D721Med (cell line): ENCODE data around the gene PPP1R1A.

ENCODE experiments used
- DNase-seq: peaks from one replicate; pipeline ENCODE4 v3.0.0; 2011; ENCODE audit warnings: low spot score; ENCODE audit not compliant: insufficient read length
- FAIRE-seq: peaks from 2 replicates; lab custom pipeline; 2011; peaks lifted over from hg19 to GRCh38; lab: Jason Lieb, UNC
- TF ChIP-seq, protein P1 (sequence below): IDR thresholded peaks from 2 replicates; pipeline ENCODE4 v1.5.1; 2012; ENCODE audit warnings: mild to moderate bottlenecking, control low read depth; ENCODE audit not compliant: insufficient read depth; ENCODE audit errors: missing control alignments

The PPP1R1A gene

GRCh38 chr12:54612225-54612750, 23.8 kb upstream of the PPP1R1A start:
- DNase-seq (no peak), FAIRE-seq (no peak)
- TF ChIP-seq, protein P1, sequence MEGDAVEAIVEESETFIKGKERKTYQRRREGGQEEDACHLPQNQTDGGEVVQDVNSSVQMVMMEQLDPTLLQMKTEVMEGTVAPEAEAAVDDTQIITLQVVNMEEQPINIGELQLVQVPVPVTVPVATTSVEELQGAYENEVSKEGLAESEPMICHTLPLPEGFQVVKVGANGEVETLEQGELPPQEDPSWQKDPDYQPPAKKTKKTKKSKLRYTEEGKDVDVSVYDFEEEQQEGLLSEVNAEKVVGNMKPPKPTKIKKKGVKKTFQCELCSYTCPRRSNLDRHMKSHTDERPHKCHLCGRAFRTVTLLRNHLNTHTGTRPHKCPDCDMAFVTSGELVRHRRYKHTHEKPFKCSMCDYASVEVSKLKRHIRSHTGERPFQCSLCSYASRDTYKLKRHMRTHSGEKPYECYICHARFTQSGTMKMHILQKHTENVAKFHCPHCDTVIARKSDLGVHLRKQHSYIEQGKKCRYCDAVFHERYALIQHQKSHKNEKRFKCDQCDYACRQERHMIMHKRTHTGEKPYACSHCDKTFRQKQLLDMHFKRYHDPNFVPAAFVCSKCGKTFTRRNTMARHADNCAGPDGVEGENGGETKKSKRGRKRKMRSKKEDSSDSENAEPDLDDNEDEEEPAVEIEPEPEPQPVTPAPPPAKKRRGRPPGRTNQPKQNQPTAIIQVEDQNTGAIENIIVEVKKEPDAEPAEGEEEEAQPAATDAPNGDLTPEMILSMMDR, result no peak

GRCh38 chr12:54611715-54612149, 23.3 kb upstream of the PPP1R1A start:
- no peak for DNase-seq
- FAIRE-seq, result no peak
- TF ChIP-seq, protein P1, result no peak

GRCh38 chr12:54608769-54609168, 20.3 kb upstream of the PPP1R1A start:
- TF ChIP-seq, protein P1, result no peak
- no peak for FAIRE-seq
- no peak for DNase-seq

GRCh38 chr12:54608156-54608555, 19.7 kb upstream of the PPP1R1A start:
- FAIRE-seq (no peak), DNase-seq (no peak)
- TF ChIP-seq, protein P1, result no peak

DNA sequence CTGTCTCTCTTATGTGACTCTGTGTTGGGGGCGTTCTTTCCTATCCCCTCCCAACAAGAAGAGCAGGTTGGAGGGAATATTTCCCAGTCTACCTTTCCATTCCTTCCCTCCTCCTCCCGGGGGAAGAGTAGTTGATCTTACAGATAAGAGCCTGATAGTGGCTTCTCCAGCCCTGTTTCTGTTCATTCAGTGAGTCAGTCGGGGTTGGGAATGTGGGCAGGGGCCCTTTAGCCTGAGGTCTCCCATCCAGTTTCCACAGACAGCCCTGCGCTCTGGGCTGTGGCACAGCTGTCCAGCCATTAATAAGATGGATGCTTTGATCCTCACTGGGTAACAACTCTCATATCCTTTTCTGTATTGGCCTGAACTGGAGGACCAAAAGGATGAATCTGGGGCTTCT, 18.1 kb upstream of the PPP1R1A start:
- FAIRE-seq (no peak), DNase-seq (no peak)
- TF ChIP-seq, protein P1, result no peak

DNA sequence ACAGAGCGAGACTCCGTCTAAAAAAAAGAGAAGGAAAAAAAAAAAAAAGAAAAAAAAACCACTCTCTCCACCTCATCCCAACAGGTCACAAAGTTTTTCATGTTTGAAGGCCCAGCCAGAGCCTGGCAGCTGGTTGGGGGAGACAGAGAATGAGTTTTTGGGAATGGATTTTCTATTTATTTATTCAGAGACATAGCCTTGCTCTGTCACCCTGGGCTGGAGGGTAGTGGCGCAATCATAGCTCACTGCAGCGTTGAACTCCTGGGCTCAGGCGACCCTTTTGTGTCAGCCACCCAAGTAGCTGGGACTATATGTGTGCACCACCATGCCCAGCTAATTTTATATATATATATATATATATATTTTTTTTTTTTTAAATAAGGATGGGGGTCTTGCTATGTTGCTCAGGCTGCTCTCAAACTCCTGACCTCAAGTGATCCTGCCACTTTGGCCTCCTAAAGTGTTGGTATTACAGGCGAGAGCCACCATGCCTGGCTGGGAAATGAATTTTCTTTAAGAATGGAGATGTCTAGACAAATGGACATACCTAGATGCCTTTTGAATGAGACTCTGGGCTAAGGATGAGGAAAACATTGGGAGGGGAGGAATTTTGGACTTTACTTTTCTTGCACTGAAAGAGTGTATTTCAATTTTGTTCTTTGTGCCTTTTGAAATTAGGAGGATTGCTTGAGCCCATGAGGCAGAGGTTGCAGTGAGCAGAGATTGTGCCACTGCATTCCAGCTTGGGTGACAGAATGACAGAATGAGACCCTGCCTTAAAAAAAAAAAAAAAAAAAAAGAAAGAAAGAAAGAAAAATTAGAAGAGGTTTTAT, 16.9 kb upstream of the PPP1R1A start:
- TF ChIP-seq, protein P1, result no peak
- DNase-seq (no peak), FAIRE-seq (no peak)

- FAIRE-seq (no peak), DNase-seq (no peak)
- TF ChIP-seq, protein P1, result no peak
These were observed 16.0 kb upstream of the PPP1R1A start for GRCh38 chr12:54604436-54604835.
